ENCODE data around the gene UPF2.

The UPF2 gene

DNA sequence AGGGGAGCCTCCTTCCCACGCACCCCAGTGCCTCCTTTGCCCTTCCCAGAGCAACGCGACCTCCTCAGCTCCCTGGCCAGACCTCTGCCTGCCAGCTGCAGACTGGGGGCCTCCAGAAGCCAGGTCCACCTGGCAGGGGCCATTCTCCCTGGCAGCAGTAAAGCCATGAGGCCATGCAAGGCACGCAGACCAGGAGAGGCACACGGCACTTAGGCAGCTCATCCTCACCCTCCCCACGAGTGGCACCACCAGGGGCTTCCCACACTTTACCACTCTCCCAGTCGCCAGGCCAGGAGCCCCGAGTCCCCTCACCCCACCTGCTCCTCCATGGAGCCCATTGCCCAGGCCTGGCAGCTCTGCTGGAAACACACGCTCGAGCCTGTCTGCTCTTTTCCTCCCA lies 134.1 kb downstream of the UPF2 start:
- DNase-seq (ENCODE audit: low read depth): no peak
- H3K4me3 ChIP-seq (ENCODE audit: low read depth, low read length): no peak overlapping the region
- no peak for TF ChIP-seq CTCF (IDR thresholded peaks at IDR 0.05; ENCODE audit: low read depth, low read length, missing control alignments)

DNA sequence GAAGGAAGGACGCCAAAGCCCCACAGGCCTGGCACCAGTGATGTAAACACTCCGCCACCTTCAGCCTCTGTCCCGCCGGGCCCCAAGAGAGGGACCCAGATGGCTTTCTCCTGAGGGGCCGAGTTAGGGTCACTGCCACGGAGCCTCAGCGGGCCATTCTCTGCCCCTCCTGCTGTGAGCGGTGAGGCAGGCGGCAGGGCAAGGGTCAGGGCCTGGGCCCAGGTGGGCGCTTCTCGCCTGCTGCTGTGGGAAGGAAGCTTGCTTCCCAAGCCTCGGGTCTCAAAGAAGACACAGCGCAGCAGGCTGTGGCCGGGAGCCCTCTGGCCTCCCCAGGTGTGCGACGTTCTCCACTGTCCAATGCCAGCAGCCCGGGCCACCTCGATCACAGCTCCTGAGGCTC lies 134.7 kb downstream of the UPF2 start:
- TF ChIP-seq CTCF (IDR thresholded peaks at IDR 0.05; ENCODE audit: low read depth, low read length, missing control alignments): no peak
- no peak for DNase-seq (ENCODE audit: low read depth)
- no peak overlapping the region for H3K4me3 ChIP-seq (ENCODE audit: low read depth, low read length)

- DNase-seq (ENCODE audit: low read depth): no peak
- TF ChIP-seq CTCF (IDR thresholded peaks at IDR 0.05; ENCODE audit: low read depth, low read length, missing control alignments): no peak
Measured at GRCh38 chr10:11906714-11907113, 135.9 kb downstream of the UPF2 start.

GRCh38 chr10:11902646-11903045 lies 140.0 kb downstream of the UPF2 start:
- H3K4me3 ChIP-seq (ENCODE audit: low read depth, low read length): no peak overlapping the region
- DNase-seq (ENCODE audit: low read depth): no peak
- no peak for TF ChIP-seq CTCF (IDR thresholded peaks at IDR 0.05; ENCODE audit: low read depth, low read length, missing control alignments)

More at GRCh38 chr10:11906714-11907113, 135.9 kb downstream of the UPF2 start:
- H3K4me3 ChIP-seq (ENCODE audit: low read depth, low read length): no peak overlapping the region

GRCh38 chr10:11901833-11902475 lies 140.7 kb downstream of the UPF2 start:
- TF ChIP-seq CTCF (IDR thresholded peaks at IDR 0.05; ENCODE audit: low read depth, low read length, missing control alignments): no peak
- H3K4me3 ChIP-seq (ENCODE audit: low read depth, low read length): no peak overlapping the region
- no peak for DNase-seq (ENCODE audit: low read depth)

DNA sequence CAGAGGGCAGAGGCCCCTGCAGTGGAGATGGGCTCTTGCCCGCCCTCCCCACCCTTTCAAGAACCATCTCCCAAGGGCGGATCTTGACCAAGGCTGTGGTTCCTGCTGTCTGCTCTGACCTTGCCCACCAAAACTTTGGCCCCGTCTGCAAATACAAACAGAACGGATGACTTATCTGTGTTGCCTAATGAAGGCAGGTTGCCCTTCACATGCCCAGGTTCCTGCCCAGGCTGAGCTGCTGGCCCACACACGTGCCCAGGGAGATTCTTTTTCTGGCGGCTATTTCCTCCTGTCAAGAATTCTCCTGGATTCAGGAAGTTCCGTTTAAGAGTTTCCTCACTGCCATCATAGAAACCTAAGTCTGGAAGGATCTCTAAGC lies 141.2 kb downstream of the UPF2 start:
- DNase-seq (ENCODE audit: low read depth): no peak
- no peak for TF ChIP-seq CTCF (IDR thresholded peaks at IDR 0.05; ENCODE audit: low read depth, low read length, missing control alignments)
- H3K4me3 ChIP-seq (ENCODE audit: low read depth, low read length): no peak overlapping the region

GRCh38 chr10:11901036-11901301 lies 141.6 kb downstream of the UPF2 start:
- no peak for TF ChIP-seq CTCF (IDR thresholded peaks at IDR 0.05; ENCODE audit: low read depth, low read length, missing control alignments)
- H3K4me3 ChIP-seq (ENCODE audit: low read depth, low read length): no peak overlapping the region

More at GRCh38 chr10:11901036-11901301, 141.6 kb downstream of the UPF2 start:
- no peak for DNase-seq (ENCODE audit: low read depth)
